Neural cell (in vitro differentiated cells): Measurements from ENCODE around the gene TRERF1.

Experiments used
- CTCF ChIP-seq: fragments of 450-650 bp; IDR thresholded peaks from 2 replicates; pipeline ENCODE4 v1.5.1; 2014; ENCODE audit warnings: antibody characterized with exemption, mild to moderate bottlenecking, moderate library complexity; ENCODE audit not compliant: poor library complexity, severe bottlenecking
- EP300 ChIP-seq: fragments of 450-650 bp; conservative IDR thresholded peaks from 2 replicates; pipeline ENCODE4 v1.6.1; 2014; ENCODE audit warnings: antibody characterized with exemption, mild to moderate bottlenecking, moderate library complexity; ENCODE audit not compliant: poor library complexity, severe bottlenecking
- EZH2 ChIP-seq: fragments of 200-600, 300-800 bp; shearing (Covaris generic), sonication (generic); IDR thresholded peaks from 2 replicates; pipeline ENCODE4 v1.6.1; 2014; ENCODE audit warnings: antibody characterized with exemption, low read length, borderline replicate concordance, mild to moderate bottlenecking; ENCODE audit not compliant: insufficient read depth, poor library complexity, severe bottlenecking
- RAD21 ChIP-seq: fragments of 450-650 bp; conservative IDR thresholded peaks from 2 replicates; pipeline ENCODE4 v1.6.1; 2014; ENCODE audit warnings: antibody characterized with exemption, mild to moderate bottlenecking, moderate library complexity

- TF ChIP-seq CTCF (no peak), EP300 (no peak), EZH2 (no peak), RAD21 (no peak)
Measured at GRCh38 chr6:42400886-42401612, 50.7 kb downstream of the TRERF1 start.
